Gastroesophageal sphincter (tissue), 3 donors: ENCODE measurements around the gene SCAMP5.

Experiments
- CTCF ChIP-seq, 4 experiments: fragments of 200-600 bp in 2 of 4; fragments of 450-650 bp in 2 of 4; sonication (generic) in 1 of 4; IDR thresholded peaks; one replicate each; pipeline ENCODE4 v1.5.1; 2017 to 2019; ENCODE audit warnings: antibody characterized with exemption in 4 of 4, mild to moderate bottlenecking in 2 of 4, moderate library complexity in 2 of 4
- POLR2A ChIP-seq, 2 donors: fragments of 450-650 bp; IDR thresholded peaks; one replicate each; pipeline ENCODE4 v1.6.1; 2017; ENCODE audit warnings: antibody characterized with exemption in 2 of 2, mild to moderate bottlenecking in 2 of 2, moderate library complexity in 1 of 2
- POLR2AphosphoS5 ChIP-seq: sonication (generic); formaldehyde crosslinking; IDR thresholded peaks from one replicate; pipeline ENCODE4 v1.6.1; 2017; ENCODE audit warnings: antibody characterized with exemption

- peak in 3 of 4 experiments; percentile 34 to 69 (median 58) for TF ChIP-seq CTCF (IDR thresholded peaks at IDR 0.05)
- TF ChIP-seq POLR2A (IDR thresholded peaks at IDR 0.05), result no peak
- no peak for TF ChIP-seq POLR2AphosphoS5
Measured at GRCh38 chr15:74955796-74956647, 39.3 kb upstream of the SCAMP5 start.
